Stomach (tissue), 4 donors: ENCODE data around the gene PANK1.

Source experiments
- CTCF ChIP-seq, 7 experiments: fragments of 450-650 bp in 4 of 7; fragments of 200-600 bp in 3 of 7; sonication (generic) in 3 of 7; IDR thresholded peaks; one replicate each; pipeline ENCODE4 v1.5.1; 2016 to 2019; ENCODE audit warnings: antibody characterized with exemption in 7 of 7, control low read depth in 2 of 7, mild to moderate bottlenecking in 1 of 7
- EP300 ChIP-seq: sonication (generic); formaldehyde crosslinking; IDR thresholded peaks from one replicate; pipeline ENCODE4 v1.6.1; 2017; ENCODE audit warnings: antibody characterized with exemption
- POLR2A ChIP-seq, 4 donors: fragments of 450-650 bp; IDR thresholded peaks; one replicate each; pipeline ENCODE4 v1.6.1; 2016; ENCODE audit warnings: antibody characterized with exemption in 4 of 4, control low read depth in 2 of 4, mild to moderate bottlenecking in 1 of 4, moderate library complexity in 1 of 4
- POLR2AphosphoS5 ChIP-seq, 3 donors: sonication (generic); formaldehyde crosslinking; IDR thresholded peaks; one replicate each; pipeline ENCODE4 v1.6.1; 2016; ENCODE audit warnings: antibody characterized with exemption in 3 of 3

- TF ChIP-seq CTCF (IDR thresholded peaks at IDR 0.05) (no peak), POLR2A (IDR thresholded peaks at IDR 0.05) (no peak), EP300 (no peak), POLR2AphosphoS5 (IDR thresholded peaks at IDR 0.05) (no peak)
Measured at GRCh38 chr10:89609833-89610346, 35.2 kb downstream of the PANK1 start.
